OCI-LY3 (cell line): ENCODE results near the gene ACTR10.

ENCODE experiments used
- CTCF ChIP-seq: fragments of 200-600, 300-600 bp; sonication (generic); IDR thresholded peaks from 2 replicates; pipeline ENCODE4 v1.5.1; 2014; ENCODE audit warnings: antibody characterized with exemption, low read length, low read depth
- EZH2phosphoT487 ChIP-seq: fragments of 200-600 bp; shearing (Covaris generic); IDR thresholded peaks from 2 replicates; pipeline ENCODE4 v1.6.1; 2018; ENCODE audit warnings: antibody characterized with exemption, mixed run types, low read depth

DNA sequence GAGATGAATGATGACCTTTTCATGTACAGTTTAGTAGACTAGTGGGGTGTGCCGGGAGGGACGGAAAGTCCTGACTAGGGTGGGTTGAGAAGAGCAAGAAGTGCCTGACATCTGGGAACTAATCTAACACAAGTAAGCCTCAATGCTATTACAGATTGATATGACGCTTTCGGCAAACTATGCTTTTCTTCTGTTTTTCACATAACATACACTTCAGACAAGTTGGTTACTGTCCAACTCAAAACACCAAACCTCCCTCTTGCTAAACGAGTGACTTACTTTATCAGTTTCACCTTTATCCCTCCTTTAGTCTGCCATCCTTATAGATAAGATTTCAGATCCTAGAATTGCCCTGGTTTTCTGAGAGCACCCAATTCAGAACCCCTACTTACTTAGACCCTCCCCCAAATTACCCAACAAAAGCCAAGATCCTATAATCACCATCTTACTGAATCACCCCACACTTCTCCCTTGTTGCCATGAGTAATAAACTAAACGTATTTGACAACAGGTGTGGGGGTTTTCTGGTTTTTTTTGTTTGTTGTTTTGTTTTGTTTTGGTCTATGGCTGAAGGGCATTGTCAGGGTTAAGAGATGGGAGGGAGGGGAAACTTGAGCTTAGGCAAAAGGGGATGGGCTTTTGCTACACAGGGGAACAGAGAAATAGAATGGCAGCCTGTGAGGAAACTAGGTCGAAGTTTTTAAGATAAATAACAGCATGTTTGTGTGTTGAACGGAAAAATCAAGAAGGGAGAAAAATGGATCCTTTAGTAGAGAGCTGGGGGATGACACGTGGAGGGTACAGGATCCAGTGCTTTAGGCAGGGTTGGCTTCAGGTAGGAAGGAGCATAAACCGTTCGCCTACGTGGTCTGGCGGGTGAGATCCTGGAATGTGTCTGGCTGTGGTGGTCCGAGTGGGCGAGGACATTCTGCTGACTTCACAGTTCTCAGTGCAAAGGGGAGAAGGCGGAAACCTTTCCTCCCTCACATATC, 38.6 kb downstream of the ACTR10 start:
- no peak for TF ChIP-seq CTCF
- no peak for TF ChIP-seq EZH2phosphoT487
